OCI-LY7 (cell line): Measurements from ENCODE around the gene USP15.

ENCODE experiments used
- CTCF ChIP-seq: fragments of 200-600 bp; sonication (generic); conservative IDR thresholded peaks from 2 replicates; pipeline ENCODE4 v1.5.1; 2014; ENCODE audit warnings: mild to moderate bottlenecking, antibody characterized with exemption, low read length, moderate library complexity, mixed read lengths
- EZH2phosphoT487 ChIP-seq: fragments of 200-600 bp; sonication (generic); IDR thresholded peaks from 2 replicates; pipeline ENCODE4 v1.6.1; 2018; ENCODE audit warnings: low read depth, borderline replicate concordance, mild to moderate bottlenecking, mixed run types, antibody characterized with exemption, low read length, moderate library complexity, mixed read lengths

- TF ChIP-seq CTCF (no peak), EZH2phosphoT487 (no peak)
Measured at GRCh38 chr12:62254967-62255366, 5.2 kb upstream of the USP15 start.
